Spleen (tissue), 7 donors: ENCODE results near the gene PDE1C.

Experiments used
- CTCF ChIP-seq, 11 experiments: fragments of 200-600 bp in 7 of 11; fragments of 450-650 bp in 4 of 11; sonication (generic) in 4 of 11; IDR thresholded peaks in 8 of 11; conservative IDR thresholded peaks in 3 of 11; 1 replicate in 7 of 11; 2 replicates in 4 of 11; pipeline versions ENCODE4 v1.4.0 to v1.8.0; 2016 to 2021; ENCODE audit warnings: antibody characterized with exemption in 11 of 11, inconsistent platforms in 4 of 11, mild to moderate bottlenecking in 1 of 11
- POLR2A ChIP-seq, 3 donors: fragments of 450-650 bp; IDR thresholded peaks; one replicate each; pipeline ENCODE4 v1.5.1; 2017; ENCODE audit warnings: antibody characterized with exemption in 3 of 3, mild to moderate bottlenecking in 1 of 3
- POLR2AphosphoS5 ChIP-seq, 3 donors: sonication (generic); formaldehyde crosslinking; IDR thresholded peaks; one replicate each; pipeline ENCODE4 v1.5.1; 2017; ENCODE audit warnings: antibody characterized with exemption in 3 of 3
- donor health status: DM: no; HTN: no; CAD: no; lungs with moderate emphysema.
- donor health status: DM: no; HTN: no; CAD: no.
- donor health status: DM: no; HTN: no; CAD: no.

DNA sequence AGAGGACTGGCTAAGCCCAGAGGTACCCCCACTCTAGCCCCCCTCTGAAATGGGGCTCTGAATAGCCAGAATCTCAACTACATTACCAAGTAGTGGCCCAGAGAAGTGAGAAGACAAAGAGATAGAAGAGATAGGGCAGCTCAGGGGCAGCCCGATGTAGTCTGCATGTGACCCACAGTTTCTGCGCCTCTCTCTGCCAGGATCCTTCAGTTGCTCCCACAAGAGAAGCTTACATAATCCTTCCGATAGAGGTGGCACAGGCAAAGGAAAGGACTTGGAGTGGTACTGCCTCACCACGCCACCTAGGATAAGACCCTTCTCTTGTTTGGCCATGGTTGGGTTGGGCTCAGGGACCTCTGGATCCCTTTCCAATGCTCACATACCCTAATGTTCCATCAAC lies 5.4 kb upstream of the PDE1C start:
- TF ChIP-seq CTCF (IDR thresholded peaks at IDR 0.05 in 8 of 11, conservative IDR thresholded peaks at IDR 0.05 in 3 of 11) (no peak), POLR2AphosphoS5 (IDR thresholded peaks at IDR 0.05) (no peak), POLR2A (IDR thresholded peaks at IDR 0.05) (no peak)
